Panc1 (cell line): Measurements from ENCODE around the gene RTP1. TPM values are rescaled to one million over a fixed set of nuclear protein-coding genes. Genes with fewer than 3 reads are reported as not detected.
"Not testable (repeated sequence)": the region's sequence is repeated elsewhere in the genome, so short reads cannot be mapped to it uniquely, and the experiment has no call there.

Experiments
- ATAC-seq: fragments of 200-7000 bp; cut with Tn5 transposase; 2 replicates; pipeline ENCODE4 v1.9.1; 2020; ENCODE audit warnings: mild to moderate bottlenecking, moderate library complexity
- BruUV-seq: library from RNA; stranded (reverse); fragments of 400-500 nt; replicated peaks from 2 replicates; lab custom pipeline; 2021; lab: Mats Ljungman, UMichigan
- CTCF ChIA-PET: fragments of 300-600 bp; sonication (Branson Sonifier 250); formaldehyde crosslinking; loops from one replicate; lab custom pipeline; 2022; ENCODE audit warnings: antibody characterized with exemption; lab: Charles Lee
- POLR2A ChIA-PET: fragments of 300-600 bp; sonication (Branson Sonifier 250); formaldehyde crosslinking; loops from one replicate; lab custom pipeline; 2022; ENCODE audit warnings: antibody characterized with exemption; lab: Charles Lee
- DNase-seq: peaks from one replicate; pipeline ENCODE4 v3.0.0-alpha.2; 2010; ENCODE audit warnings: low read depth, low spot score
- H3K27ac ChIP-seq: 2 replicates; pipeline ENCODE4 v1.5.1; 2011; ENCODE audit warnings: mild to moderate bottlenecking, low read length, inconsistent platforms
- H3K27me3 ChIP-seq: fragments of 200-500 bp; sonication (Bioruptor generic); 2 replicates; pipeline ENCODE4 v1.6.0; 2014; ENCODE audit warnings: low read length, inconsistent platforms; ENCODE audit not compliant: control insufficient read depth, insufficient read depth
- H3K36me3 ChIP-seq: fragments of 200-500 bp; sonication (Bioruptor generic); 2 replicates; pipeline ENCODE4 v1.5.1; 2014; ENCODE audit warnings: inconsistent platforms, mild to moderate bottlenecking, low read length, moderate library complexity; ENCODE audit not compliant: control insufficient read depth, insufficient read depth
- H3K4me1 ChIP-seq: 2 replicates; pipeline ENCODE4 v1.5.1; 2011; ENCODE audit warnings: inconsistent platforms, mild to moderate bottlenecking, low read length, moderate library complexity; ENCODE audit not compliant: control insufficient read depth, insufficient read depth
- H3K4me3 ChIP-seq, 2 experiments: 2 replicates each; pipeline ENCODE4 v1.5.1; 2011 to 2012; ENCODE audit warnings: low read depth in 2 of 2, low read length in 2 of 2, mild to moderate bottlenecking in 2 of 2, inconsistent platforms in 1 of 2, moderate library complexity in 1 of 2
- H3K9me3 ChIP-seq: fragments of 200-500 bp; sonication (Bioruptor generic); 2 replicates; pipeline ENCODE4 v1.5.1; 2014; ENCODE audit warnings: low read depth, mild to moderate bottlenecking, inconsistent platforms, low read length, moderate library complexity; ENCODE audit not compliant: control insufficient read depth, insufficient read depth
- POLR2AphosphoS5 ChIP-seq: IDR thresholded peaks from 2 replicates; pipeline ENCODE4 v1.6.1; 2012; ENCODE audit warnings: mild to moderate bottlenecking, low read depth, low read length, moderate library complexity
- SIN3A ChIP-seq: IDR thresholded peaks from 2 replicates; pipeline ENCODE4 v1.6.1; 2012; ENCODE audit warnings: low read depth, mild to moderate bottlenecking, low read length, moderate library complexity, borderline replicate concordance; ENCODE audit not compliant: insufficient read depth
- TCF7L2 ChIP-seq: IDR thresholded peaks from 2 replicates; pipeline ENCODE4 v1.6.1; 2011; ENCODE audit warnings: mild to moderate bottlenecking, low read depth, low read length, inconsistent platforms
- in situ Hi-C: cut with HindIII; loops from 2 replicates; pipeline ENCODE4 v1.10.0; 2016; ENCODE audit warnings: low sequenced_read_pairs, low pct_unique_long_range_greater_than_20kb
- intact Hi-C: fragments of 100-400 bp; cut with micrococcal nuclease; formaldehyde crosslinking; loops from one replicate; pipeline ENCODE4 v1.10.0; 2022; ENCODE audit not compliant: unreplicated experiment
- total RNA-seq: library from RNA; stranded (reverse); gene quantifications from one replicate; pipeline ENCODE4 v1.2.1, GENCODE V29; 2021; ENCODE audit not compliant: unreplicated experiment
- TF ChIP-seq, protein P1 (sequence below), 2 experiments: IDR thresholded peaks; 2 replicates each; pipeline ENCODE4 v1.6.1; 2011 to 2012; ENCODE audit warnings: low read depth in 2 of 2, control low read depth in 1 of 2, low read length in 1 of 2, mild to moderate bottlenecking in 1 of 2, moderate library complexity in 1 of 2; ENCODE audit not compliant: insufficient read depth in 1 of 2
- TF ChIP-seq, protein P2 (sequence below): fragments of 450-650 bp; IDR thresholded peaks from 2 replicates; pipeline ENCODE4 v1.5.1; 2017; ENCODE audit warnings: mild to moderate bottlenecking

The RTP1 gene
- total RNA-seq, 1 experiment from 2014 or later, result not detected

GRCh38 chr3:187238239-187238638 lies 41.0 kb downstream of the RTP1 start:
- ChIA-PET CTCF (no interaction called here), POLR2A (no interaction called here)
- TF ChIP-seq, protein P1, sequence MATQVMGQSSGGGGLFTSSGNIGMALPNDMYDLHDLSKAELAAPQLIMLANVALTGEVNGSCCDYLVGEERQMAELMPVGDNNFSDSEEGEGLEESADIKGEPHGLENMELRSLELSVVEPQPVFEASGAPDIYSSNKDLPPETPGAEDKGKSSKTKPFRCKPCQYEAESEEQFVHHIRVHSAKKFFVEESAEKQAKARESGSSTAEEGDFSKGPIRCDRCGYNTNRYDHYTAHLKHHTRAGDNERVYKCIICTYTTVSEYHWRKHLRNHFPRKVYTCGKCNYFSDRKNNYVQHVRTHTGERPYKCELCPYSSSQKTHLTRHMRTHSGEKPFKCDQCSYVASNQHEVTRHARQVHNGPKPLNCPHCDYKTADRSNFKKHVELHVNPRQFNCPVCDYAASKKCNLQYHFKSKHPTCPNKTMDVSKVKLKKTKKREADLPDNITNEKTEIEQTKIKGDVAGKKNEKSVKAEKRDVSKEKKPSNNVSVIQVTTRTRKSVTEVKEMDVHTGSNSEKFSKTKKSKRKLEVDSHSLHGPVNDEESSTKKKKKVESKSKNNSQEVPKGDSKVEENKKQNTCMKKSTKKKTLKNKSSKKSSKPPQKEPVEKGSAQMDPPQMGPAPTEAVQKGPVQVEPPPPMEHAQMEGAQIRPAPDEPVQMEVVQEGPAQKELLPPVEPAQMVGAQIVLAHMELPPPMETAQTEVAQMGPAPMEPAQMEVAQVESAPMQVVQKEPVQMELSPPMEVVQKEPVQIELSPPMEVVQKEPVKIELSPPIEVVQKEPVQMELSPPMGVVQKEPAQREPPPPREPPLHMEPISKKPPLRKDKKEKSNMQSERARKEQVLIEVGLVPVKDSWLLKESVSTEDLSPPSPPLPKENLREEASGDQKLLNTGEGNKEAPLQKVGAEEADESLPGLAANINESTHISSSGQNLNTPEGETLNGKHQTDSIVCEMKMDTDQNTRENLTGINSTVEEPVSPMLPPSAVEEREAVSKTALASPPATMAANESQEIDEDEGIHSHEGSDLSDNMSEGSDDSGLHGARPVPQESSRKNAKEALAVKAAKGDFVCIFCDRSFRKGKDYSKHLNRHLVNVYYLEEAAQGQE (IDR thresholded peaks at IDR 0.05; ENCODE audit: insufficient read depth in 1 of 2, low read depth in 2 of 2, low read length in 1 of 2), result no peak
- TF ChIP-seq, protein P2, sequence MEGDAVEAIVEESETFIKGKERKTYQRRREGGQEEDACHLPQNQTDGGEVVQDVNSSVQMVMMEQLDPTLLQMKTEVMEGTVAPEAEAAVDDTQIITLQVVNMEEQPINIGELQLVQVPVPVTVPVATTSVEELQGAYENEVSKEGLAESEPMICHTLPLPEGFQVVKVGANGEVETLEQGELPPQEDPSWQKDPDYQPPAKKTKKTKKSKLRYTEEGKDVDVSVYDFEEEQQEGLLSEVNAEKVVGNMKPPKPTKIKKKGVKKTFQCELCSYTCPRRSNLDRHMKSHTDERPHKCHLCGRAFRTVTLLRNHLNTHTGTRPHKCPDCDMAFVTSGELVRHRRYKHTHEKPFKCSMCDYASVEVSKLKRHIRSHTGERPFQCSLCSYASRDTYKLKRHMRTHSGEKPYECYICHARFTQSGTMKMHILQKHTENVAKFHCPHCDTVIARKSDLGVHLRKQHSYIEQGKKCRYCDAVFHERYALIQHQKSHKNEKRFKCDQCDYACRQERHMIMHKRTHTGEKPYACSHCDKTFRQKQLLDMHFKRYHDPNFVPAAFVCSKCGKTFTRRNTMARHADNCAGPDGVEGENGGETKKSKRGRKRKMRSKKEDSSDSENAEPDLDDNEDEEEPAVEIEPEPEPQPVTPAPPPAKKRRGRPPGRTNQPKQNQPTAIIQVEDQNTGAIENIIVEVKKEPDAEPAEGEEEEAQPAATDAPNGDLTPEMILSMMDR, result no peak
- TF ChIP-seq SIN3A, result no peak
- no peak for TF ChIP-seq TCF7L2
- no peak for TF ChIP-seq POLR2AphosphoS5
- H3K4me1 ChIP-seq, result no peaks in the 10 kb centered on the region
- H3K36me3 ChIP-seq, result no peaks in the 10 kb centered on the region
- H3K9me3 ChIP-seq, result no peaks in the 10 kb centered on the region
- ATAC-seq (no peak), DNase-seq (no peak)
- no peak overlapping the region for H3K4me3 ChIP-seq
- H3K27me3 ChIP-seq, result no peaks in the 10 kb centered on the region
- intact Hi-C loops (no loop called here), in situ Hi-C loops (no loop called here)
- no peak overlapping the region for H3K27ac ChIP-seq
- no TSS peak for BruUV-seq

DNA sequence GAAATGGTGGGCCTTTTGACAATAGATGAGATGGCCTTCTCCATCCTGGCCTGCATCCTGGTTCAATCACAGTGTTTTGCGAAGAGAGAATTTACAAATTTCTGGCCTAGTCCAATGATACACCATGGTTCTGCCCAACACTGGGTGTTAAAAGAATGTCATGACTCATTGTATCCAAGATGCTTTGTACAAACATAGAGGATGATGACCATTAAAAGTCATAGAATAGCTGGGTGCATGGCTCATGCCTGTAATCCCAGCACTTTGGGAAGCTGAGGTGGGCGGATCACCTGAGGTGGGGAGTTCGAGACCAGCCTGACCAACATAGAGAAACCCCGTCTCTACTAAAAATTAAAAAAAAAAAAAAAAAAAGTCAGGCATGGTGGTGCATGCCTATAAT lies 41.5 kb downstream of the RTP1 start:
- CTCF ChIA-PET, H3K4me1 ChIP-seq, BruUV-seq, POLR2A ChIA-PET, intact Hi-C loops, H3K27ac ChIP-seq, DNase-seq, in situ Hi-C loops, H3K9me3 ChIP-seq, H3K36me3 ChIP-seq, ATAC-seq, H3K4me3 ChIP-seq, H3K27me3 ChIP-seq: not testable (repeated sequence)

- no peak for ATAC-seq
- Histone ChIP-seq H3K27ac (no peak overlapping the region), H3K27me3 (peaks cover 15% of the 10 kb centered on the region), H3K9me3 (no peaks in the 10 kb centered on the region), H3K4me1 (no peaks in the 10 kb centered on the region), H3K36me3 (no peaks in the 10 kb centered on the region), H3K4me3 (no peak overlapping the region)
- no peak for DNase-seq
- ChIA-PET CTCF (no interaction called here), POLR2A (no interaction called here)
- TF ChIP-seq, protein P1 (IDR thresholded peaks at IDR 0.05; ENCODE audit: insufficient read depth in 1 of 2, low read depth in 2 of 2, low read length in 1 of 2), result no peak
- TF ChIP-seq, protein P2, result no peak
- TF ChIP-seq POLR2AphosphoS5, result no peak
- no peak for TF ChIP-seq TCF7L2
- TF ChIP-seq SIN3A, result no peak
- in situ Hi-C loops, result no loop called here
- intact Hi-C loops, result no loop called here
- BruUV-seq, result no TSS peak
Measured at GRCh38 chr3:187242435-187242834, 45.1 kb downstream of the RTP1 start.
